NCI-H2227 (cell line): ENCODE data around the gene MYH14.
A peak's percentile ranks its signal among the peaks of the same experiment; 100 is the strongest.

Experiments
- DNase-seq: peaks from one replicate; lab custom pipeline; 2025; ENCODE audit not compliant: unreplicated experiment; lab: John Stamatoyannopoulos, UW

MYH14 gene

GRCh38 chr19:50358483-50359327, 155.3 kb downstream of the MYH14 start:
- DNase-seq: peak; percentile 86

- DNase-seq: no peak
Measured at GRCh38 chr19:50359328-50359818, 156.0 kb downstream of the MYH14 start.
